SU-DHL-6 (cell line): ENCODE measurements around the gene ICAM1.
"Not testable (repeated sequence)": the region's sequence is repeated elsewhere in the genome, so short reads cannot be mapped to it uniquely, and the experiment has no call there.

Experiments used
- H2AFZ ChIP-seq: fragments of 200-600 bp; sonication (generic); 2 replicates; pipeline ENCODE4 v1.6.1; 2014; ENCODE audit warnings: low read depth, mild to moderate bottlenecking, moderate library complexity, mixed read lengths, antibody characterized with exemption, low read length; ENCODE audit not compliant: severe bottlenecking
- H3F3A ChIP-seq: fragments of 200-600 bp; shearing (Covaris generic); 2 replicates; pipeline ENCODE4 v1.6.0; 2016; ENCODE audit warnings: antibody characterized with exemption, mild to moderate bottlenecking; ENCODE audit not compliant: insufficient read depth
- H3K27ac ChIP-seq: fragments of 200-600 bp; sonication (generic); 2 replicates; pipeline ENCODE4 v1.5.1; 2016; ENCODE audit warnings: low read depth, mild to moderate bottlenecking, low read length, moderate library complexity, mixed read lengths
- H3K27me3 ChIP-seq: fragments of 200-600 bp; sonication (generic), shearing (Covaris generic); 2 replicates; pipeline ENCODE4 v1.6.0; 2014; ENCODE audit warnings: mild to moderate bottlenecking, low read length
- H3K36me3 ChIP-seq: fragments of 200-600 bp; sonication (generic); 2 replicates; pipeline ENCODE4 v1.6.1; 2014; ENCODE audit warnings: mild to moderate bottlenecking, low read length, mixed read lengths
- H3K4me2 ChIP-seq: fragments of 300-600, 200-600 bp; shearing (Covaris generic), sonication (generic); 2 replicates; pipeline ENCODE4 v1.6.0; 2014; ENCODE audit warnings: low read length, low read depth, mild to moderate bottlenecking; ENCODE audit not compliant: poor library complexity, severe bottlenecking
- H3K4me3 ChIP-seq: fragments of 200-600 bp; sonication (generic); 2 replicates; pipeline ENCODE4 v1.5.1; 2014; ENCODE audit warnings: antibody characterized with exemption, low read length, mild to moderate bottlenecking, mixed read lengths; ENCODE audit not compliant: insufficient read depth, poor library complexity, severe bottlenecking
- H3K79me2 ChIP-seq: fragments of 200-600 bp; sonication (generic); 2 replicates; pipeline ENCODE4 v1.6.1; 2014; ENCODE audit warnings: mild to moderate bottlenecking, low read length, moderate library complexity; ENCODE audit not compliant: insufficient read depth
- H3K9ac ChIP-seq: fragments of 200-600 bp; sonication (generic); 2 replicates; pipeline ENCODE4 v1.7.0; 2014; ENCODE audit warnings: mild to moderate bottlenecking, low read length
- H3K9me2 ChIP-seq: fragments of 200-600 bp; sonication (generic); replicated peaks from 2 replicates; pipeline ENCODE4 v1.6.1; 2014; ENCODE audit warnings: low read length; ENCODE audit not compliant: insufficient read depth
- H3K9me3 ChIP-seq: fragments of 200-600 bp; sonication (generic); 2 replicates; pipeline ENCODE4 v1.6.1; 2014; ENCODE audit warnings: low read length, mixed read lengths; ENCODE audit not compliant: insufficient read depth
- H4K20me1 ChIP-seq: fragments of 200-600 bp; sonication (generic); 2 replicates; pipeline ENCODE4 v1.6.1; 2014; ENCODE audit warnings: low read depth, mild to moderate bottlenecking, antibody characterized with exemption, low read length, moderate library complexity, mixed read lengths
- EZH2phosphoT487 ChIP-seq: fragments of 200-600 bp; sonication (generic), shearing (Covaris generic); conservative IDR thresholded peaks from 2 replicates; pipeline ENCODE4 v1.6.1; 2018; ENCODE audit warnings: mild to moderate bottlenecking, antibody characterized with exemption, low read length, moderate library complexity, mixed read lengths
- TF ChIP-seq, protein P1 (sequence below): fragments of 200-600 bp; sonication (generic); IDR thresholded peaks from one replicate; pipeline ENCODE4 v1.5.1; 2017; ENCODE audit warnings: antibody characterized with exemption, mild to moderate bottlenecking, low read length, moderate library complexity; ENCODE audit not compliant: insufficient read depth, poor library complexity, severe bottlenecking

Gene ICAM1

DNA sequence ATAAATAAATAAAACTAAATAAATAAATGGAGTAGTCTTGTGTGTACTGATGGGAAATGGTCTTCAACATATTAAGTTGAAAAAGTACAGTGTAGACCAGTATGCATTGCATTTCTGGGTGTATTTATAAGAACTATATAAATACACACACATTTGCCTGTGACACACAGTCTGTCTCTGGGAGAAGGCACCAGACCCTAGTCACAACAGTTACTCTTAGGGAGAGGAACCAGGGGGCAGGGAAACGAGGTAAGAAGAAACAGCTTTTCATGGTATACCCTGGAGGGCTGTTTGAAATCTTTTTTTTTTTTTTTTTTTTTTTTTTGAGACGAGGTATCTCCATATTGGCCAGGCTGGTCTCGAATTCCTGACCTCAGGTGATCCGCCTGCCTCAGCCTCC is 37.0 kb upstream of the ICAM1 start:
- TF ChIP-seq, protein P1, sequence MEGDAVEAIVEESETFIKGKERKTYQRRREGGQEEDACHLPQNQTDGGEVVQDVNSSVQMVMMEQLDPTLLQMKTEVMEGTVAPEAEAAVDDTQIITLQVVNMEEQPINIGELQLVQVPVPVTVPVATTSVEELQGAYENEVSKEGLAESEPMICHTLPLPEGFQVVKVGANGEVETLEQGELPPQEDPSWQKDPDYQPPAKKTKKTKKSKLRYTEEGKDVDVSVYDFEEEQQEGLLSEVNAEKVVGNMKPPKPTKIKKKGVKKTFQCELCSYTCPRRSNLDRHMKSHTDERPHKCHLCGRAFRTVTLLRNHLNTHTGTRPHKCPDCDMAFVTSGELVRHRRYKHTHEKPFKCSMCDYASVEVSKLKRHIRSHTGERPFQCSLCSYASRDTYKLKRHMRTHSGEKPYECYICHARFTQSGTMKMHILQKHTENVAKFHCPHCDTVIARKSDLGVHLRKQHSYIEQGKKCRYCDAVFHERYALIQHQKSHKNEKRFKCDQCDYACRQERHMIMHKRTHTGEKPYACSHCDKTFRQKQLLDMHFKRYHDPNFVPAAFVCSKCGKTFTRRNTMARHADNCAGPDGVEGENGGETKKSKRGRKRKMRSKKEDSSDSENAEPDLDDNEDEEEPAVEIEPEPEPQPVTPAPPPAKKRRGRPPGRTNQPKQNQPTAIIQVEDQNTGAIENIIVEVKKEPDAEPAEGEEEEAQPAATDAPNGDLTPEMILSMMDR: no peak
- no peak for TF ChIP-seq EZH2phosphoT487
- Histone ChIP-seq H3K9ac (peak overlapping the region; percentile 53), H3F3A (peaks cover 87% of the 10 kb centered on the region), H3K36me3 (peaks cover 8% of the 10 kb centered on the region; the same call in 1 of the 2 replicates), H3K9me3 (no peaks in the 10 kb centered on the region), H2AFZ (no peak overlapping the region), H3K79me2 (peaks cover 31% of the 10 kb centered on the region), H3K4me3 (no peak overlapping the region), H3K27me3 (no peaks in the 10 kb centered on the region), H4K20me1 (no peaks in the 10 kb centered on the region), H3K27ac (peak overlapping the region; percentile 100), H3K4me2 (peak overlapping the region; percentile 48), H3K9me2 (no peaks in the 10 kb centered on the region)

DNA sequence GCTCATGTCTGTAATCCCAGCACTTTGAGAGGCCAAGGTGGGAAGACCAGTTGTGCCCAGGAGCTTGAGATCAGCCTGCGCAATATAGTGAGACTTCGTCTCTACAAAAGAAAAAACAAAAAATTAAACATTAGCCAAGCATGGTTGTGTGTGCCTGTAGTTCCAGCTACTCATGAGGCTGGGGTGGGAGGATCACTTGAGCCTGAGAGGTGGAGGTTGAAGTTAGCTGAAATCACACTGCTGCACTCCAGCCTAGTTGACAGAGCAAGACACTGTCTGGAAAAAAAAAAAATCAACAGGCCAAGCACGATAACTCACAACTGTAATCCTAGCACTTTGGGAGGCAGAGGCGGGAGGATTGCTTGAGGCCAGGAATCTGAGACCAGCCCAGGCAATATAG is 35.9 kb upstream of the ICAM1 start:
- H3K27ac ChIP-seq: peak overlapping the region; percentile 100

DNA sequence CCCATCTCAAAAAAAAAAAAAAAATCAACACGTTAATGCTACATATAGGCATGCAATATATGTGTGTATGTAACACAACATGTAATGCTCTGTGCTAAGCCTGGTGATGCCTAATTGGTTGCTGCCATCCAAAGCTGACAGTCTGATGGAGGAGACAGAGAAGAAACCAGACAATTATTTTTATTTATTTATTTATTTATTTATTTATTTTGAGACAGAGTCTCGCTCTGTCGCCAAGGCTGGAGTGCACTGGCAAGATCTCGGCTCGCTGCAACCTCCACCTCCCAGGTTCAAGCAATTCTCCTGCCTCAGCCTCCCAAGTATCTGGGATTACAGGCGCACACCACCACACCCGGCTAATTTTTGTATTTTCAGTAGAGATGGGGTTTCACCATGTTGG is 35.5 kb upstream of the ICAM1 start:
- not testable (repeated sequence) for H3K9me3 ChIP-seq, H2AFZ ChIP-seq, H3K36me3 ChIP-seq, H4K20me1 ChIP-seq, H3K4me3 ChIP-seq, H3K27me3 ChIP-seq, H3K9me2 ChIP-seq
- Histone ChIP-seq H3K27ac (peak overlapping the region; percentile 100), H3K79me2 (peaks cover 17% of the 10 kb centered on the region), H3K4me2 (peak overlapping the region; percentile 48), H3K9ac (peak overlapping the region; percentile 53), H3F3A (peaks cover 90% of the 10 kb centered on the region)

More for the DNA sequence above, 35.9 kb upstream of the ICAM1 start:
- H3K36me3 ChIP-seq: peaks cover 7% of the 10 kb centered on the region; the same call in 1 of the 2 replicates
- H3K79me2 ChIP-seq: peaks cover 21% of the 10 kb centered on the region
- H3K27me3 ChIP-seq: no peaks in the 10 kb centered on the region
- no peaks in the 10 kb centered on the region for H3K9me2 ChIP-seq
- peak overlapping the region; percentile 53 for H3K9ac ChIP-seq
- no peaks in the 10 kb centered on the region for H3K9me3 ChIP-seq
- TF ChIP-seq, protein P1: no peak
- no peak for TF ChIP-seq EZH2phosphoT487
- H4K20me1 ChIP-seq: no peaks in the 10 kb centered on the region
- no peak overlapping the region for H2AFZ ChIP-seq
- peak overlapping the region; percentile 48 for H3K4me2 ChIP-seq
- H3F3A ChIP-seq: peaks cover 90% of the 10 kb centered on the region
- no peak overlapping the region for H3K4me3 ChIP-seq

DNA sequence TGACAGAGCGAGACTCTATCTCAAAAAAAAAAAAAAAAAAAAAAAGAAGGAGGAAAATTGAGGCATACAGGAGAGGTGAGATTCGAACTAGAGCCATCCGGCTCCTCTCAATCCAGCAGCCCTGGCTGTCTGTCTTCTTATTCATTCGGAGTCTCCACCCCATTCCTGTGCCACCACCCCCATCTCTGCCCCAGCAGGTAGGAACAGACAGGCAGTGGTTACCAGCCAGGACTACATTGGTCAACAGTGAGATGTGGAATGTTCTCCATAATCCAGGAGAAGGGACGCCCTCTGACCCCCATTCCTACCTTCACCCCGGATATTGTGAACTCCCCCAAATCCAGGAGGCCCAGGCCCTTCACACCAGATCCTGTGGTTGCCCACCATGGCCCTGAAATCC is 33.2 kb upstream of the ICAM1 start:
- no peaks in the 10 kb centered on the region for H3K27me3 ChIP-seq
- H3K9me2 ChIP-seq: no peaks in the 10 kb centered on the region
- peak overlapping the region; percentile 56 for H3K4me2 ChIP-seq
- no peaks in the 10 kb centered on the region for H4K20me1 ChIP-seq
- TF ChIP-seq EZH2phosphoT487: no peak
- TF ChIP-seq, protein P1: no peak
- peaks cover 7% of the 10 kb centered on the region; the same call in 1 of the 2 replicates for H3K9me3 ChIP-seq
- no peak overlapping the region for H2AFZ ChIP-seq
- H3K36me3 ChIP-seq: no peaks in the 10 kb centered on the region
- peak overlapping the region; percentile 35 for H3K9ac ChIP-seq
- H3K4me3 ChIP-seq: no peak overlapping the region
- no peaks in the 10 kb centered on the region for H3K79me2 ChIP-seq
- peaks cover 92% of the 10 kb centered on the region for H3F3A ChIP-seq
- peak overlapping the region; percentile 100 for H3K27ac ChIP-seq
